ENCODE results near the gene TIGD3.

DNA sequence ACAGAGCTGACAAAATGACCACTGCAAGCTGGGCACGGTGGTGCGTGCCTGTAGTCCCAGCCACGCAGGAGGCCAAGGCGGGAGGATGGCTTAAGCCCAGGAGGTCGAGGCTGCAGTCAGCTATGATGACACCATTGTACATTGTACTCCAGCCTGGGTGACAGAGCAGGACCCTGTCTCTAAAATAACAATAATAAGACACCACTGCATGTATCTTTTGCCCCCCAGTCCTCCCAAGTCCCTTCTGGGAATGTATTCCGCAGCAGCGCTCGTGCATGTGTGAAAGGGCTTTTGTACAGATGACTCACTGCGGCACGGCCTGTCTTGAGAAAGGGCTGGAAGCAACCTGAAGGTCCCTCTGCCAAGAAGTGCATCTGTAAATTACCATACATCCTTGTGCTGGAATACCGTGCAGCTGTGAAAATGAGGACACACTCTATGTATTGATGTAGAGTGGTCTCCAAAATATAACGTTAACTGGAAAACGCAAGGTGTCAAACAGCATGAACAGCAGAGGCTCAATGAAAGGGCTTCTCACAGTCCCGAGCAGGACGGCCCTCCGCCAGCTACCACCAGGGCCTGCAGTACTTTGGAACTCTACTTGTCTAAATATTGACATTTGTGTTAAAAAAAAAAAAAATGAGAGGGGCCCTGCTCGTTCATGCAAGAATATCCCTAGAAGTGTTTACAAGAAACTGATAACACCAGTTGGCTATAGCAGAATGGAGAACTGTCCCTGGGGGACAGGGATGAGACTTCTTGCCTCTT lies 48.9 kb upstream of the TIGD3 start:
- TF ChIP-seq CTCF (IDR thresholded peaks at IDR 0.05) (no peak), POLR2A (IDR thresholded peaks at IDR 0.05) (no peak), EP300 (IDR thresholded peaks at IDR 0.05) (no peak)
